ENCODE results near the gene CFAP210. TPM values are rescaled to one million over a fixed set of nuclear protein-coding genes. Genes with fewer than 3 reads are reported as not detected.

Gene CFAP210
- total RNA-seq, 4 donors from 2014 or later, result not detected

DNA sequence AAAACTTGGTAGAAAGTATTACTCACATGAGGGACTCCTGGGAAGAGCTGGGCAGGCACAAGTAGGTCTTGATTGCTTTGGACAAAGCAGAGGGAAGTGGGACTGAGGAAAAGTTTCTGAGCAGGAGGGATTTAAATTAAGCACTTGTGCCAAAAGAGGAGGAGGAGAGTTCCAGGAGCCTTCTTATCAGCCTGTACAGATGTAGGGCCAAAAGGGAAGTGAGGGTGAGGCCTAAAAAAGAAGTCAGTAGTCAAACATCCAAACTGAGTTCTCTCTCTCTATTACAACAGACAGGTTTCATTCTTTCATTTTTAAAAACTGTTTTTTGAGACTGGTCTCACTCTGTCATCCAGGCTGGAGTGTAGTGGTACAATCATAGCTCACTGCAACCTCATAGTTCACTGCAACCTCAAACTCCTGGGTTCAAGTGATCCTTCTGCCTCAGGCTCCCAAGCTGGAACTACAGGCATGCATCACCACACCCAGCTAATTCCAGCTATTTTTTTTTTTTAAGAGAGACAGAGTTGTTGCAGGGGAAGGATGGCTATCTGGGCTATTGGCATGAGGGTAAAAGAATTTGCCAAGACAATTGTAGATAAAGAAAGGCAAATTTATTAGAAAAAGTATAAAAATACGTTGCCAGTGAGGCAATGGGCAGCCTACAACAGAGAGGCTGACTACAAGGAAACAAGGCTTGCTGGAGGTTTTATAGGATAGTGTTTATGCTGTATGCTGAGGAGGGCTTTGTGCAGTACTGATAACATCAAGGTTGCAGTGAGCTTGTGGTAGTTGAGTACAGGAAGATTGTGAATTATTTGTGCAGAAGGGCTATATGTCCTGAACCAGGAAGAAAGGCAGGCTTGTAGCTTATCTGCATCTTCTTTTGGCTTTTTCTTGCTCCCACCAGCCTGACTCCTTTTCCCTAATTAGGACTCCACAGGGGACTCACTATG, 29.0 kb downstream of the CFAP210 start:
- H3K4me1 ChIP-seq, result no peaks in the 10 kb centered on the region
- WGBS, 2 donors, result 56 to 67% methylated on average over 1 of the region's 1 CpG
- intact Hi-C loops (cut with DNase I), result no loop called here
- TF ChIP-seq CTCF (IDR thresholded peaks at IDR 0.05) (no peak), POLR2A (IDR thresholded peaks at IDR 0.05) (no peak)
- H3K36me3 ChIP-seq, result no peaks in the 10 kb centered on the region
- no peak for DNase-seq
- H3K9me3 ChIP-seq, result no peaks in the 10 kb centered on the region
- H3K27me3 ChIP-seq, result no peaks in the 10 kb centered on the region
- H3K27ac ChIP-seq, result no peak overlapping the region
- H3K4me3 ChIP-seq, result no peak overlapping the region

GRCh38 chr2:169664600-169664977, 29.6 kb downstream of the CFAP210 start:
- H3K4me3 ChIP-seq, result no peak overlapping the region
- H3K27ac ChIP-seq, result no peak overlapping the region
- no peak for DNase-seq
- H3K36me3 ChIP-seq, result no peaks in the 10 kb centered on the region
- WGBS, 2 donors, result 62 to 85% methylated on average over 1 of the region's 1 CpG
- H3K9me3 ChIP-seq, result no peaks in the 10 kb centered on the region
- no peaks in the 10 kb centered on the region for H3K4me1 ChIP-seq
- H3K27me3 ChIP-seq, result no peaks in the 10 kb centered on the region
- TF ChIP-seq POLR2A (IDR thresholded peaks at IDR 0.05) (no peak), CTCF (IDR thresholded peaks at IDR 0.05) (no peak)
- intact Hi-C loops (cut with DNase I), result no loop called here

DNA sequence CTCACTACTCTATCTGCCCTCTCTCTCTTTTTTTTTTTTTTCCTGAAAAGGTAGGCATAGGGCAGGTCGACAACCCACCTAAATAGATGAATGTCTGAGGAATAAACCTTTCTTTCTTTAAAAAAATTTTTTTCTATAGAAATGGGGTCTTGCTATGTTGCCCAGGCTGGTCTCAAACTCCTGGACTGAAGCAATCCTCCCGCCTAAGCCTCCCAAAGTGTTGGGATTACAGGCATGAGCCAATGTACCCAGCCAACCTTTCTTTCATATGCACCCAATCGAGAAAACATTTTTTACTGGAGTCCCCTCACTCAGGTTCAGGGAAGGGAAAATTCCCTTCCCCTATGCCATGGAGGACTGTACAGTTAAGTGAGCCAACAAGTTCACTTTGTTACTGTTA, 31.0 kb downstream of the CFAP210 start:
- Histone ChIP-seq H3K4me1 (no peaks in the 10 kb centered on the region), H3K27ac (no peak overlapping the region), H3K27me3 (no peaks in the 10 kb centered on the region), H3K9me3 (no peaks in the 10 kb centered on the region), H3K36me3 (no peaks in the 10 kb centered on the region), H3K4me3 (no peak overlapping the region)
- 80 to 82% methylated on average over 3 of the region's 3 CpGs for WGBS, 2 donors
- no peak for DNase-seq
- intact Hi-C loops (cut with DNase I), result no loop called here
- TF ChIP-seq CTCF (IDR thresholded peaks at IDR 0.05) (no peak), POLR2A (IDR thresholded peaks at IDR 0.05) (no peak)

GRCh38 chr2:169662744-169663143, 31.5 kb downstream of the CFAP210 start:
- Histone ChIP-seq H3K27me3 (no peaks in the 10 kb centered on the region), H3K9me3 (no peaks in the 10 kb centered on the region), H3K36me3 (no peaks in the 10 kb centered on the region), H3K27ac (no peak overlapping the region), H3K4me1 (no peaks in the 10 kb centered on the region), H3K4me3 (no peak overlapping the region)
- WGBS, 2 donors, result 90% methylated on average over 1 of the region's 1 CpG
- TF ChIP-seq POLR2A (IDR thresholded peaks at IDR 0.05), result no peak
- DNase-seq, result no peak
- intact Hi-C loops (cut with DNase I), result no loop called here

GRCh38 chr2:169661265-169661664, 32.9 kb downstream of the CFAP210 start:
- intact Hi-C loops (cut with DNase I), result no loop called here
- Histone ChIP-seq H3K4me1 (no peaks in the 10 kb centered on the region), H3K27me3 (no peaks in the 10 kb centered on the region), H3K27ac (no peak overlapping the region), H3K36me3 (no peaks in the 10 kb centered on the region), H3K9me3 (no peaks in the 10 kb centered on the region), H3K4me3 (no peak overlapping the region)
- 63 to 68% methylated on average over 3 of the region's 3 CpGs for WGBS, 2 donors
- no peak for TF ChIP-seq POLR2A (IDR thresholded peaks at IDR 0.05)
- no peak for TF ChIP-seq CTCF (IDR thresholded peaks at IDR 0.05)
- no peak for DNase-seq
